ENCODE data around the gene PYDC2.
"Not testable (repeated sequence)": the region's sequence is repeated elsewhere in the genome, so short reads cannot be mapped to it uniquely, and the experiment has no call there.

Gene PYDC2

GRCh38 chr3:191470545-191470944 lies 9.6 kb downstream of the PYDC2 start:
- no peak for DNase-seq

GRCh38 chr3:191473661-191474198 lies 12.8 kb downstream of the PYDC2 start:
- no peak for DNase-seq

GRCh38 chr3:191476066-191476772 lies 15.3 kb downstream of the PYDC2 start:
- DNase-seq, result no peak

- DNase-seq, result not testable (repeated sequence)
Measured at GRCh38 chr3:191483994-191484393, 23.0 kb downstream of the PYDC2 start.

- DNase-seq, result no peak
Measured at GRCh38 chr3:191484461-191484860, 23.5 kb downstream of the PYDC2 start.

GRCh38 chr3:191492601-191493000 lies 31.6 kb downstream of the PYDC2 start:
- no peak for DNase-seq

GRCh38 chr3:191493336-191493735 lies 32.4 kb downstream of the PYDC2 start:
- no peak for DNase-seq

- no peak for DNase-seq
Measured at GRCh38 chr3:191499307-191500080, 38.5 kb downstream of the PYDC2 start.

GRCh38 chr3:191500892-191501291 lies 39.9 kb downstream of the PYDC2 start:
- DNase-seq, result no peak

- DNase-seq, result no peak
Measured at GRCh38 chr3:191502583-191502982, 41.6 kb downstream of the PYDC2 start.

- no peak for DNase-seq
Measured at GRCh38 chr3:191509078-191509477, 48.1 kb downstream of the PYDC2 start.
